GM13977 (cell line): Measurements from ENCODE around the gene SMYD3.
A peak's percentile ranks its signal among the peaks of the same experiment; 100 is the strongest.

Experiments used
- DNase-seq: peaks from one replicate; pipeline ENCODE4 v3.0.0; 2012; ENCODE audit warnings: low spot score
- CTCF ChIP-seq: IDR thresholded peaks from 2 replicates; pipeline ENCODE4 v1.5.1; 2012; ENCODE audit warnings: mild to moderate bottlenecking, control low read depth; ENCODE audit not compliant: insufficient read depth; ENCODE audit errors: extremely low read depth, missing control alignments
- in situ Hi-C: fragments of 300-500 bp; cut with MboI; formaldehyde crosslinking; loops from one replicate; pipeline ENCODE4 v1.12.0; 2022; ENCODE audit warnings: low sequenced_read_pairs, low pct_unique_long_range_greater_than_20kb, mixed read lengths, inconsistent platforms; ENCODE audit not compliant: unreplicated experiment

SMYD3 gene

DNA sequence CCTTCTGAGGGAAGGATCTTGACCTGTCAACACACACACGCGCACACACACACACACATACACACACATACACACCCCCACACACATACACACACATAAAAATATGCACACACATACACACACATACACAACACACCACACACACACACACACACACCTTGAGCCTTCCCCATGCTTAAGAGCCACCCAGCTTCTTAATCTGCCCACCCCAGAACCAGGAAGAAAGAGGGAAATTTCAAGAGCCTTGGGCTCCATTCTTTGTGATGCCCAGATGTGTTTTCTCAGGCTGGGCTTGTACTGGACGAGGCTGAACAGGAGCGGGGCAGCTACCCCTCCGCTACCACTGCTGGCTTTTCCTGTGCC, 708.7 kb downstream of the SMYD3 start:
- TF ChIP-seq CTCF: no peak
- in situ Hi-C loops: no loop called here
- DNase-seq: no peak

- in situ Hi-C loops: no loop called here
- DNase-seq: no peak
- peak; percentile 37 for TF ChIP-seq CTCF
Measured at GRCh38 chr1:245797592-245798348, 709.3 kb downstream of the SMYD3 start.

GRCh38 chr1:245791410-245792312, 715.4 kb downstream of the SMYD3 start:
- in situ Hi-C loops: no loop called here
- no peak for DNase-seq
- no peak for TF ChIP-seq CTCF

GRCh38 chr1:245790441-245790840, 716.6 kb downstream of the SMYD3 start:
- no peak for TF ChIP-seq CTCF
- DNase-seq: no peak
- in situ Hi-C loops: no loop called here

DNA sequence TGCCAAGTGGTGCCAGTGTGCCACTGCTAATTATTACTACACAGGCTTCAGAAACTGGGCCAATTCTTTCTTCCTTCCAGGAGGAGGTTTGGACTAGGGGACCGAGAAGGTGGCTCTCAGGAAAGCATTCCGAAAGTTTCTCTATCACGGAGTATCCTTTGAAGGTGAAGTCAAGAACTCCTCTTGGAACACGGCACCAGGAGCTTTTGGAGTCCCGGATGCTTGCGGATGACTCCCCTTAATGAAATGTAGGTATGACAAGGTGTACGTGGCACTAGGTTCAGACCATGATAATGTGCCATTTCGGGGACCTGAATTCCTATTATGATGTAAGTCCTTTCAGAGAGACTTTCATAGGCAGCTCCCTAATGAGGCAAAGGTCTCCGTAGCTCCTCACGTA, 718.2 kb downstream of the SMYD3 start:
- in situ Hi-C loops: no loop called here
- no peak for TF ChIP-seq CTCF
- no peak for DNase-seq

DNA sequence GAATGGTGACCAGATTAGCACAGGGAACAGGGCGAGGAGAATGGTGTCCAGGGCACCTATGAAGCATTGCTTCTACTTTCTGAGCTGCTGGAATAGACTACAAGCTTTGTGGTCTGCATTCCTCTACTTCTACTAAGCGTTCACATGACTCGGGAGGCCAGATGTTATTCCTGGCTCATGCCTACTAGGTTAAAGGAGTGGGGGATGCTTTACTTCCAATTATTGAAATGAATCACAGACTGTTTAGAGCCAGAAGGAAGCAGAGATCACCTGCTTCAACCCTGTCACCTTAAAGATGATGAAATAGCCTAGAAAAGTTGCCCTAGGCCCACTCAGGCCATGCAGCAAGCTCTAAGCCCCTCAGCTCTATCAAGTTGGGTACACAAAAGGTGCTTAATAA, 718.8 kb downstream of the SMYD3 start:
- in situ Hi-C loops: no loop called here
- no peak for DNase-seq
- no peak for TF ChIP-seq CTCF
